GM21825 (cell line): Measurements from ENCODE around the gene SH3TC2.

Experiments
- ATAC-seq: cut with Tn5 transposase; IDR thresholded peaks from one replicate; pipeline ENCODE4 v1.9.1; 2021; ENCODE audit warnings: mild to moderate bottlenecking, moderate library complexity; ENCODE audit not compliant: unreplicated experiment

Gene SH3TC2

DNA sequence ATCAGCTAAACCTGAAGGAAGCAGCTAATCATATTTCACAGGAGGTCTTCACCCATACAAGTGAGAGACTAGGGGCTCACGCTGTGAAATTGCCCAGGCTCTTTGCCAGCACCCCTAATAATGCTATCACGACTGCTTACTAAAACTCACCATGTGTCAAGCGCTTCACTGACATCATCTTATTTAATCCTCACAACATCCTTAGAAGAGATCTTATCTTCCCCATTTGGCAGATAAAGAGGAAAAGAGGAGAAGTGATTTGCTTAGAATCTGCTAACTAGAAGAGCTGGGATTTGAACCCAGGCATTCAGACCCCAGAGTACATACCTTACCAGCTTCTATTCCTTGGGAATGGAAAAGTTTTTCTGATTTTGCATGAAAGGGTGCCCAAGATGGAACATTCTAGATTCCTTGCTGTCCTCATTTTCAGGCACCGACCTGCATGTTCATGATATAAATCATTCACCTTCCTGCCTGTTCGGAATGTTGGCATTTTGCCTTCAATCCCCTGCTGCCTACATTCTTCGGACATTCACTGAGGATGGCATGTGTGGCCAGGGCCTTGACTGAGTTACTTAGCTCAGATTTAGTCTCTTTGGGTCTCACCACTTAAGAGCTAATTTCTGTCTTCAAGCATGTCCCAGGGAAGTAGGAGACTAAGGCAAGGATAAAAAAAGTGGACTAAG, 88.1 kb downstream of the SH3TC2 start:
- no peak for ATAC-seq

GRCh38 chr5:148973455-148973854, 89.4 kb downstream of the SH3TC2 start:
- no peak for ATAC-seq

- no peak for ATAC-seq
These were observed 89.9 kb downstream of the SH3TC2 start for GRCh38 chr5:148972974-148973374.

DNA sequence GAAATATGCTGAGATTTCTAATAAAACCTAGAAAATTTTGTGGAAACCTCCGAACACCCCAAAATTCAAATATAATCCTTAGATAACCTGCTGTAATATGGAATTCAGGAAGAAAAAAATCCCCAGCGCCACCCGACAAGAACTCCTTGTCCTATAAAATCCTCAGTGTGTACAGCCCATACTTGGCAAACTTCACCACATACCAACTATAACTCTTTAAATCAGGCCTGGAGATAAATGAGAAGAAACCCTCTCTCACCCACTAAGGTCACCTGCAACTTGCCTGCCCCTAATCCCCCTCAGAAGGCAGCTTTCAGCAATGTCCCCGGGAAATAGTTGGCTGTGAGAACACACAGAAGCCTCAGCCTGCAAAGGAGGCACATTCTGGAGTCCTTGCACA, 90.5 kb downstream of the SH3TC2 start:
- ATAC-seq: no peak

- no peak for ATAC-seq
These were observed 92.0 kb downstream of the SH3TC2 start for GRCh38 chr5:148970876-148971275.

DNA sequence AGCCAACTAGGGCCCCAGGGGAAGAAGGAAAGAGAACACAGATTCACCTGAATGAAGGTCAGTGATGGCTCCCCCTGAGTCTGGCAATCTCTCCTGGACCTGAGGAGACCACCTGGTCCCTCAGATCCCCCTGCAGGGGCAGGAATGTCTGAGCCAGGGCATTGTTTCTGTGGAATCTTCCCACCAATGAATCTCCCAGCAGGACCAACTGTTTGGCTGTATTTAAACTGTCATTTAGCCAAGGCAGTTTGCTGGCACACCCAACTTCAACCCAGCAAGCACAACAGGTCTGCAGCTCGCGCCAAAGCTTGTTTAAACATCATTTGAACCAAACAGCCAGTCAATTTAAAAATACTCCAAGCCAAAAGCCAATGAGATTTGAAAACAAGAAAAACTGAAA, 92.6 kb downstream of the SH3TC2 start:
- no peak for ATAC-seq

DNA sequence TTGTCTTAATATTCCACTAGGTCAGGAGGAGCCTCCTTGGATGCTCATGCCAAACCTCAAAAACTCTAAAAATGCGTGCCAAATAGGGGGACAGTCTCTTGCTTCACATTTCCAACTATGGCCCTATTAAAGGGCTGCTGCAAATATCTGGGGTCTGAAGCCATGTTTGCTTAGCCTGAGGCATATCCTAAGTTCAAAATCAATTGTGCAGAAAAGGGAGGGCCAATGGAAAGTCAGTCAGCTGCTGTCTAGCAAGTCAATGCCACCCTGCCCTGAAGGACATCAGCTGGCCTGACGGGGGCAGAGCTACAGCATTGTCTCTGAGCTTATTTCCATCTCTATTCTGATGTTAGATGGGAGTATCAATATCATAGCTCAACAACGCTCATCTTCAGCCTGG, 93.6 kb downstream of the SH3TC2 start:
- ATAC-seq: no peak

DNA sequence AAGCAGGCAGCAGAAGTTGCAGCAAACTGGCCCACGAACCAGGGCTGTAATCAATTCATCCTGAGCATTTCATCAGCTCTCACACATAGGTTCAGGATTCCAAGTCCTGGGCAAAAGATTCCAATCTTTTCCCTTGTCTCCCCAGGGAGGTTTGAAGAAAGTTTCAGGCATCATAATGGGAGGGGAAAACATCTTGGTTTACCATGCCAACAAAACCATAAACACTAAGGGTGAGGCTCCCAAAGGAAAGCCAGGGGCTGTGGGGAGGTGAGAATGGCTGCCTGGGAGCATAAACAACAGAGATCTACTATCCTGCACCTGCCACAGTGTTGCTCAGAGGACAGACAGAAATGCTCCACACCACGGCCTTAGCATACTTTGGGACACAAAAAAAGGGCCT, 94.6 kb downstream of the SH3TC2 start:
- ATAC-seq: no peak

GRCh38 chr5:148967783-148968182, 95.1 kb downstream of the SH3TC2 start:
- no peak for ATAC-seq

DNA sequence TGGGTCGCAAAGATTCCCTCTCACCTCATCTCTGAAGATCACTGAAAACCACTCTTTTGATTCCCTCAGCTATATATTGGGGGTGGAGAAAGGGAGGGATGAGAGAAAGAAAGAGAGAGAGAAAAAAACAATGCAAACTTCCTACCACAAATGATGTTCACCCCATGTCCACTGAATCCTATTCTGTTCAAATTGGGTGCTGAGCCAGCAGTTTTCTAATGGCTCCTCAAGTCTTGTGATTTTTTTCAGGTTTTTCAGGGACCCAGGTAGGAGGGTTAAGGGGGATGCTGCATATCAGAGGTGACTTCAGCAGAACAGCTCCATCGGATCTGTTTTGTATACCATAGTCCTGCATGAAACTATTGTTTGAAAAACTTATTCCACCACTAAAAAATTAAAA, 95.9 kb downstream of the SH3TC2 start:
- ATAC-seq: no peak

GRCh38 chr5:148966348-148966747, 96.5 kb downstream of the SH3TC2 start:
- no peak for ATAC-seq

GRCh38 chr5:148965511-148966265, 97.2 kb downstream of the SH3TC2 start:
- no peak for ATAC-seq

DNA sequence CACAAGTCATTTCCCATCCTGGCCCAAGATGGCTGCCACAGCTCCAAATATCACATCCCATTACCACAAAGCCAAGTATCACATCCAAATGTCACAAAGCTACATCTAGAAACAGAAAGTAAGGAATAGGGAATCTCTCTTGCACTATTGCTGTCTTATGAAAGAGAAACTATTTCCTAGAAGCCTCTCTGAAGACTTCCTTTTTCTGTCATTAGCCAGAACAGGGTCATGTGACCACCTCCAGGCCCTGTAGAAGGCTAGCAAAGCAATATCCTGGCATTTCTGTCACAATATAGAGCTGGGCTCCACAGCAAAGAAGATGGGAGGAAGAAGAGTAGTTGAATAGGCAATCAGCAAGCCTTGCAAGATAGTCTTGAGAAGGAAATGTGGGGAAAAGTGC, 99.2 kb downstream of the SH3TC2 start:
- no peak for ATAC-seq

DNA sequence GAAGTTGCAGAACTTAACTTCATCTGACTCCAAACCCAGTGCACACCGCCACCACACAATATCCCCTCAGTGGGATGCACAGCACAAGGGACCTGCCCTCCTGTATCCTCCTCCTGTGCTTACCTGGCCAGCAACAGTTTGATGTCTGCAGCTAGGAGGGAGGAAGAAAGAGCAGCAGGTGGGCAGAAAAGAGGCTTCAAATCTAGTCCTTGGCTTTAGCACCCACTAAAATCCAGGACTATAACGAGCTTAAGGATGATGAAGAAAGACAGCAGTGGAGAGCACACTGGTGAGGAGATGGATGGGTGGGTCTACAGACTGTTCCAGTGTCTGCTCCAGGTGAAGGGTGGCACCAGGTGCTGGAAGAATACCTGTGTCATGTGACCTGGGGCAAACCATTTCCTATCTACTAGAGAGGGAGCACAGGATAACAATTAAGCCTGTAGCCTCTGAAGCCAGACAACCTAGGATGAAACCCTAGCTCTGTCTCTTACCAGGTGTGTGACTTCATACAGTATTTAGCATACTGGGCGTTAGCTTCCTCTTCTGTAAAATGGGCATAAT, 100.0 kb downstream of the SH3TC2 start:
- no peak for ATAC-seq

DNA sequence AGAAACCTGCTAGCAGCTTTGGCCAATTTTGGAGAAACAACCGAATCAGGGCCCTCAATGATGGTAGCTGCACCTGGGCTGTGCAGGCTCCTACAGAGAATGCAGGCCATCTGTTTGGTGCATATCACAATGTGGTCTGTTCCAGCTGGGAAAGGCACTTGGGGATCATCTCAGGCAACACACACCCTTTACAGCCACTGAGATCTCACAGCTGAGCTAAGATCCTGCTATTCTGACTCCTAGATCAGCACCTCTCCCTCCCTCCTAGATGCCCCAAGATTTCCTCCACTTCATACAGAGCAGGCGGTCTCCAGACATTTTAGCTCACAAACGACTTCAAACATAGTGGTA, 100.7 kb downstream of the SH3TC2 start:
- no peak for ATAC-seq

- ATAC-seq: no peak
These were observed 101.3 kb downstream of the SH3TC2 start for GRCh38 chr5:148961261-148962199.

GRCh38 chr5:148960070-148960769, 102.6 kb downstream of the SH3TC2 start:
- no peak for ATAC-seq

GRCh38 chr5:148957591-148958202, 105.2 kb downstream of the SH3TC2 start:
- no peak for ATAC-seq

DNA sequence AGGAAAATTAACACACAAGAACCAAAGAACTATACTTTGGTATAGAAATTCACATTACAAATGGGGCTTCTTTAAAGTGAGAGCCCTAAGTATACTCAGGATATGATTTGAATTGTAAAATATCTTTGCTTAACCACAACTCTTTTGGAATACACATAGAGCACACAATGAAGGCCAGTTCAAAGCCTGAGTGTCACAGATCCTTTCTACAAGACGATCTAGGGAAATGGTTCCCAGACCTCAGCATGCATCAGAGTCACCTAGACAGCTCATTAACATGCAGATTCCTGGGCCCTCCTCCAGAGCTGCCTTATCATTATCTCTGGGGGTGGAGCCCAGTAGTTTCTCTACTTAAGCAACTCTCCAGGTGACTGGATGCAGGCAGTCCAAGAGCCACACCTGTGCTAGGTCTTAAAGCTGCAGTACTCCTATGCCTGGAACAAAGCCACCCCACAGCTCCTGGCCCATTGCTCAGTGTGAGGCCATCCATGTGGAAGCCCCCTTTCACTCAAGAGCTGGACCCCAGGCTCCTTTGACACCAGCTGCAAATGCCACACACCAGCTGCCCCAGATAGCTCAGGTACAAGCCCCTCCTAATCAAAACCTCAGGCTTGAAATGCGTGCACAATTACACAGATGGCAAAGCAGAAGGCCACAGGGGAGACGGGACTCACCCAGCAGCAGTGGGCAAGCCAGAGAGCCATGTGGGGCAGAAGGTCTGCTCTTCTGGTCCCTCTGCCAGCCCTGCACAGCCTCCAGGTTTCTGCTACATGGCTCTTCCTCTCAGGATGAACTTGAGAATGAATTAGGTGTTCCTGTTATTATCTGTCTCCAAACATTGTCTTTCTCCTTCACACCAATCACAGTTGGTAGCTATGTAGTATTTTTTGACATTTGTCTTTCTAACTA, 106.1 kb downstream of the SH3TC2 start:
- ATAC-seq: no peak
